H9 (cell line): ENCODE measurements around the gene CUEDC1. TPM values are rescaled to one million over a fixed set of nuclear protein-coding genes. Genes with fewer than 3 reads are reported as not detected.

Experiments
- DNase-seq: peaks from one replicate; pipeline ENCODE4 v3.0.0-alpha.2; 2017
- H2AFZ ChIP-seq: one replicate; pipeline ENCODE4 v1.6.1; 2013; ENCODE audit warnings: mild to moderate bottlenecking, low read length, control low read depth, moderate library complexity
- H2AK5ac ChIP-seq: 2 replicates; pipeline ENCODE4 v1.6.1; 2013; ENCODE audit warnings: low read length, control low read depth, mixed read lengths; ENCODE audit not compliant: insufficient read length
- H2BK120ac ChIP-seq: one replicate; pipeline ENCODE4 v1.6.1; 2013; ENCODE audit warnings: low read depth, mild to moderate bottlenecking, low read length, control low read depth, inconsistent platforms; ENCODE audit not compliant: poor library complexity, severe bottlenecking
- H2BK12ac ChIP-seq: 2 replicates; pipeline ENCODE4 v1.6.1; 2013; ENCODE audit warnings: low read length, control low read depth, mixed read lengths, low read depth; ENCODE audit not compliant: insufficient read length
- H2BK15ac ChIP-seq: 2 replicates; pipeline ENCODE4 v1.6.1; 2013; ENCODE audit warnings: low read depth, low read length, control low read depth
- H2BK20ac ChIP-seq: one replicate; pipeline ENCODE4 v1.6.1; 2013; ENCODE audit warnings: low read depth, mild to moderate bottlenecking, low read length, control low read depth, inconsistent platforms; ENCODE audit not compliant: poor library complexity, severe bottlenecking
- H2BK5ac ChIP-seq: 2 replicates; pipeline ENCODE4 v1.6.1; 2013; ENCODE audit warnings: low read length, control low read depth, mixed read lengths; ENCODE audit not compliant: insufficient read length
- H3K14ac ChIP-seq: 2 replicates; pipeline ENCODE4 v1.6.1; 2013; ENCODE audit warnings: low read length, control low read depth; ENCODE audit not compliant: insufficient read depth
- H3K18ac ChIP-seq: 2 replicates; pipeline ENCODE4 v1.6.1; 2013; ENCODE audit warnings: low read depth, mild to moderate bottlenecking, mixed read lengths, low read length, control low read depth; ENCODE audit not compliant: insufficient read length
- H3K23ac ChIP-seq: 2 replicates; pipeline ENCODE4 v1.6.1; 2013; ENCODE audit warnings: low read length, control low read depth, mixed read lengths, low read depth; ENCODE audit not compliant: insufficient read length
- H3K23me2 ChIP-seq: 2 replicates; pipeline ENCODE4 v1.6.1; 2013; ENCODE audit warnings: low read depth, mild to moderate bottlenecking, mixed read lengths, low read length, control low read depth; ENCODE audit not compliant: insufficient read length, poor library complexity, severe bottlenecking
- H3K27ac ChIP-seq: 2 replicates; pipeline ENCODE4 v1.5.1; 2013; ENCODE audit warnings: low read length, control low read depth, mixed read lengths, low read depth; ENCODE audit not compliant: insufficient read length
- H3K27me3 ChIP-seq: 2 replicates; pipeline ENCODE4 v1.6.1; 2013; ENCODE audit warnings: low read length, control low read depth, inconsistent platforms; ENCODE audit not compliant: insufficient read depth
- H3K4ac ChIP-seq: 2 replicates; pipeline ENCODE4 v1.6.1; 2013; ENCODE audit warnings: low read depth, mild to moderate bottlenecking, control low read depth, inconsistent platforms, low read length, moderate library complexity
- H3K4me1 ChIP-seq: 2 replicates; pipeline ENCODE4 v1.6.1; 2013; ENCODE audit warnings: low read length, control low read depth, inconsistent platforms; ENCODE audit not compliant: insufficient read depth
- H3K4me2 ChIP-seq: 2 replicates; pipeline ENCODE4 v1.6.1; 2013; ENCODE audit warnings: low read length, control low read depth, mixed read lengths; ENCODE audit not compliant: insufficient read length, insufficient read depth
- H3K56ac ChIP-seq: 2 replicates; pipeline ENCODE4 v1.6.1; 2013; ENCODE audit warnings: low read depth, mild to moderate bottlenecking, mixed read lengths, low read length, control low read depth; ENCODE audit not compliant: insufficient read length
- H3K79me1 ChIP-seq: 2 replicates; pipeline ENCODE4 v1.6.1; 2013; ENCODE audit warnings: low read depth, mild to moderate bottlenecking, moderate library complexity, low read length, control low read depth, inconsistent platforms; ENCODE audit not compliant: insufficient read depth, poor library complexity, severe bottlenecking
- H3K79me2 ChIP-seq: 2 replicates; pipeline ENCODE4 v1.6.1; 2013; ENCODE audit warnings: low read length, control low read depth, inconsistent platforms; ENCODE audit not compliant: insufficient read depth
- H3K9ac ChIP-seq: 2 replicates; pipeline ENCODE4 v1.6.1; 2013; ENCODE audit warnings: low read length, control low read depth, mixed read lengths; ENCODE audit not compliant: insufficient read length; ENCODE audit errors: extremely low read depth
- H3K9me3 ChIP-seq: one replicate; pipeline ENCODE4 v1.6.1; 2013; ENCODE audit warnings: low read depth, low read length, inconsistent platforms; ENCODE audit not compliant: control insufficient read depth
- H3T11ph ChIP-seq: one replicate; pipeline ENCODE4 v1.6.1; 2013; ENCODE audit warnings: mild to moderate bottlenecking, low read length, control low read depth, inconsistent platforms
- H4K20me1 ChIP-seq: one replicate; pipeline ENCODE4 v1.6.1; 2013; ENCODE audit not compliant: control insufficient read depth, insufficient read length, insufficient read depth
- H4K5ac ChIP-seq: 2 replicates; pipeline ENCODE4 v1.6.1; 2013; ENCODE audit warnings: low read depth, mild to moderate bottlenecking, mixed read lengths, low read length, control low read depth; ENCODE audit not compliant: insufficient read length
- H4K8ac ChIP-seq: replicated peaks from 2 replicates; pipeline ENCODE4 v1.6.1; 2013; ENCODE audit warnings: low read length, control low read depth, mixed read lengths, low read depth; ENCODE audit not compliant: insufficient read length
- H4K91ac ChIP-seq: 2 replicates; pipeline ENCODE4 v1.6.1; 2013; ENCODE audit warnings: low read depth, mild to moderate bottlenecking, moderate library complexity, mixed read lengths, low read length, control low read depth; ENCODE audit not compliant: insufficient read length
- H3K27ac Mint-ChIP-seq, 3 experiments: 2 replicates in 2 of 3; 3 replicates in 1 of 3; pipeline ENCODE4 v1.8.0; 2020 to 2021; ENCODE audit warnings: mixed read lengths in 3 of 3, mild to moderate bottlenecking in 1 of 3, moderate library complexity in 1 of 3
- H3K27me3 Mint-ChIP-seq: 2 replicates; pipeline ENCODE4 v1.8.0; 2021; ENCODE audit warnings: low read depth, mild to moderate bottlenecking, moderate library complexity, mixed read lengths
- H3K36me3 Mint-ChIP-seq, 3 experiments: 2 replicates in 2 of 3; 3 replicates in 1 of 3; pipeline ENCODE4 v1.8.0; 2020 to 2021; ENCODE audit warnings: low read depth in 3 of 3, mixed read lengths in 3 of 3; ENCODE audit not compliant: insufficient read depth in 1 of 3
- H3K4me1 Mint-ChIP-seq, 2 experiments: 2 replicates each; pipeline ENCODE4 v1.8.0; 2020; ENCODE audit warnings: mixed read lengths in 2 of 2
- H3K4me3 Mint-ChIP-seq, 2 experiments: 2 replicates in 1 of 2; 3 replicates in 1 of 2; pipeline ENCODE4 v1.8.0; 2020 to 2021; ENCODE audit warnings: mild to moderate bottlenecking in 2 of 2, mixed read lengths in 2 of 2, moderate library complexity in 1 of 2
- H3K9me3 Mint-ChIP-seq, 2 experiments: 2 replicates in 1 of 2; 3 replicates in 1 of 2; pipeline ENCODE4 v1.8.0; 2020; ENCODE audit warnings: mild to moderate bottlenecking in 2 of 2, mixed read lengths in 2 of 2, moderate library complexity in 1 of 2
- CTCF ChIP-seq: fragments of 200-600 bp; sonication (generic); conservative IDR thresholded peaks from 3 replicates; pipeline ENCODE4 v1.8.0; 2021; ENCODE audit warnings: antibody characterized with exemption, mild to moderate bottlenecking
- WGBS: extraction: QIAGEN DNeasy Blood & Tissue Kit; methylation state at CpG from one replicate; pipeline ENCODE4 v1.1.7; 2013; ENCODE audit warnings: missing lambda C conversion rate, low lambda C conversion rate, mixed read lengths; ENCODE audit not compliant: insufficient read length; ENCODE audit errors: extremely low coverage; 5-methylcytosine and 5-hydroxymethylcytosine counted together
- total RNA-seq: library from RNA; stranded (reverse); gene quantifications from 2 replicates; pipeline ENCODE4 v1.2.1, GENCODE V29; 2021

The CUEDC1 gene
- total RNA-seq, 1 experiment from 2014 or later, result 7.3 TPM

GRCh38 chr17:57876023-57876865, 79.0 kb downstream of the CUEDC1 start:
- Mint-ChIP-seq H3K4me3 (peak overlapping the region; percentile 19 to 27; a peak in 4 of 5 replicates), H3K4me1 (peaks cover 63 to 67% of the 10 kb centered on the region in 2 experiments), H3K36me3 (peaks cover 0 to 4% (median 2%) of the 10 kb centered on the region in 3 experiments; a peak in 1 of 7 replicates), H3K9me3 (no peaks in the 10 kb centered on the region), H3K27me3 (peaks cover 73% of the 10 kb centered on the region), H3K27ac (peak overlapping the region in 1 of 3 experiments; percentile 6; a peak in 3 of 7 replicates)
- peak overlapping the region; percentile 21 for H3K14ac ChIP-seq
- H3K9ac ChIP-seq, result no peak overlapping the region
- peak overlapping the region; percentile 39 for H2BK12ac ChIP-seq
- H3K4me2 ChIP-seq, result peak overlapping the region; percentile 4
- peak overlapping the region; percentile 89 for H2AK5ac ChIP-seq
- H3K27ac ChIP-seq, result no peak overlapping the region
- H3K4ac ChIP-seq, result no peak overlapping the region
- H2BK5ac ChIP-seq, result no peak overlapping the region
- no peaks in the 10 kb centered on the region for H3K9me3 ChIP-seq
- H3K23ac ChIP-seq, result no peak overlapping the region
- peak overlapping the region; percentile 25 for H3K18ac ChIP-seq
- H3K23me2 ChIP-seq, result peaks cover 3% of the 10 kb centered on the region
- H3K27me3 ChIP-seq, result no peaks in the 10 kb centered on the region; the same call in 1 of the 2 replicates
- H4K5ac ChIP-seq, result no peak overlapping the region
- H4K8ac ChIP-seq, result no peak overlapping the region
- H3K79me2 ChIP-seq, result no peaks in the 10 kb centered on the region
- no peak overlapping the region for H2BK20ac ChIP-seq
- H2AFZ ChIP-seq, result no peak overlapping the region
- H2BK120ac ChIP-seq, result no peak overlapping the region
- WGBS, result no CpG with 5 or more reads among the region's 15 CpGs
- H4K20me1 ChIP-seq, result peaks cover 4% of the 10 kb centered on the region
- DNase-seq, result peak; percentile 76
- peaks cover 34% of the 10 kb centered on the region for H3K4me1 ChIP-seq
- no peaks in the 10 kb centered on the region for H3K79me1 ChIP-seq
- H2BK15ac ChIP-seq, result no peak overlapping the region; the same call in 1 of the 2 replicates
- H3T11ph ChIP-seq, result no peak overlapping the region
- no peak overlapping the region for H3K56ac ChIP-seq
- peak overlapping the region; percentile 63 for H4K91ac ChIP-seq
- TF ChIP-seq CTCF, result no peak
